ENCODE measurements around the gene APCDD1. TPM values are rescaled to one million over a fixed set of nuclear protein-coding genes. Genes with fewer than 3 reads are reported as not detected.

APCDD1 gene
- total and polyA plus RNA-seq, 4 donors: 0.51 to 2.8 (median 1.5) TPM

DNA sequence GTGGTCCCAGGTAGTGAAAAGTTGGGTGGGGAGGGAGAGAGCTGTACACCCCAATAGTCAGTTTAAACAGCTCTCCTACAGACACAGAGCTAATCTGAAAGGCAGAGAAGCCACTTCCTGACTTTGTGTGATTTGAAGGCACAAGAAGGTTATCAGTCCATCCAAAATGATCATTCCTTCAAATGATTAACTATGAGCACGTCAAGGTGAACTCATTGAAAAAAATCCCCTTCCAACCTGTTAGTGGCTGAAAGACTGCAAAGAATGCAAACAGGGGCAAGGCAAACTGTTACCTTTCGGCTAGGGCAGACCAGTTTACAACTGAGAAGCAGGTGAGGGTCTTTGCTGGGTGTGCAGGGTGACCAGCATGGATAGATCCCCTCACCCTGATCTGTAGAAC is 22.8 kb upstream of the APCDD1 start:
- Histone ChIP-seq H3K36me3 (ENCODE audit: control insufficient read depth in 4 of 4, insufficient read depth in 3 of 4, low read depth in 1 of 4, low read length in 3 of 4) (no peaks in the 10 kb centered on the region), H3K4me3 (ENCODE audit: low read depth in 1 of 3, low read length in 3 of 3) (no peak overlapping the region), H3K9ac (ENCODE audit: low read depth in 1 of 2, low read length in 2 of 2) (no peak overlapping the region), H3K27ac (ENCODE audit: low read depth in 1 of 2, low read length in 2 of 2) (no peak overlapping the region), H3K9me3 (ENCODE audit: control insufficient read depth in 4 of 4, low read length in 3 of 4) (no peaks in the 10 kb centered on the region), H3K27me3 (ENCODE audit: control insufficient read depth in 4 of 4, insufficient read depth in 4 of 4, low read length in 3 of 4) (no peaks in the 10 kb centered on the region), H3K4me1 (ENCODE audit: control insufficient read depth in 4 of 4, insufficient read depth in 4 of 4, low read length in 3 of 4) (no peaks in the 10 kb centered on the region)
- 50% methylated on average over 2 of the region's 2 CpGs for WGBS
- DNase-seq (ENCODE audit: low spot score): no peak
- TF ChIP-seq HNF4G (IDR thresholded peaks at IDR 0.05) (no peak), YY1 (IDR thresholded peaks at IDR 0.05) (no peak), TAF1 (conservative IDR thresholded peaks at IDR 0.05) (no peak), EGR1 (IDR thresholded peaks at IDR 0.05; ENCODE audit: low read depth in 2 of 2) (no peak), FOXA2 (IDR thresholded peaks at IDR 0.05) (no peak), RXRA (IDR thresholded peaks at IDR 0.05) (no peak), FOXA1 (IDR thresholded peaks at IDR 0.05) (no peak), JUND (IDR thresholded peaks at IDR 0.05) (no peak), SP1 (IDR thresholded peaks at IDR 0.05) (no peak), GABPA (IDR thresholded peaks at IDR 0.05 in 1 of 2, conservative IDR thresholded peaks at IDR 0.05 in 1 of 2) (no peak), HNF4A (conservative IDR thresholded peaks at IDR 0.05) (no peak)
- TF ChIP-seq, protein P1, sequence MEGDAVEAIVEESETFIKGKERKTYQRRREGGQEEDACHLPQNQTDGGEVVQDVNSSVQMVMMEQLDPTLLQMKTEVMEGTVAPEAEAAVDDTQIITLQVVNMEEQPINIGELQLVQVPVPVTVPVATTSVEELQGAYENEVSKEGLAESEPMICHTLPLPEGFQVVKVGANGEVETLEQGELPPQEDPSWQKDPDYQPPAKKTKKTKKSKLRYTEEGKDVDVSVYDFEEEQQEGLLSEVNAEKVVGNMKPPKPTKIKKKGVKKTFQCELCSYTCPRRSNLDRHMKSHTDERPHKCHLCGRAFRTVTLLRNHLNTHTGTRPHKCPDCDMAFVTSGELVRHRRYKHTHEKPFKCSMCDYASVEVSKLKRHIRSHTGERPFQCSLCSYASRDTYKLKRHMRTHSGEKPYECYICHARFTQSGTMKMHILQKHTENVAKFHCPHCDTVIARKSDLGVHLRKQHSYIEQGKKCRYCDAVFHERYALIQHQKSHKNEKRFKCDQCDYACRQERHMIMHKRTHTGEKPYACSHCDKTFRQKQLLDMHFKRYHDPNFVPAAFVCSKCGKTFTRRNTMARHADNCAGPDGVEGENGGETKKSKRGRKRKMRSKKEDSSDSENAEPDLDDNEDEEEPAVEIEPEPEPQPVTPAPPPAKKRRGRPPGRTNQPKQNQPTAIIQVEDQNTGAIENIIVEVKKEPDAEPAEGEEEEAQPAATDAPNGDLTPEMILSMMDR (IDR thresholded peaks at IDR 0.05; ENCODE audit: low read depth, low read length, missing input control): no peak
- TF ChIP-seq, protein P2, sequence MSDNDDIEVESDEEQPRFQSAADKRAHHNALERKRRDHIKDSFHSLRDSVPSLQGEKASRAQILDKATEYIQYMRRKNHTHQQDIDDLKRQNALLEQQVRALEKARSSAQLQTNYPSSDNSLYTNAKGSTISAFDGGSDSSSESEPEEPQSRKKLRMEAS (IDR thresholded peaks at IDR 0.05): no peak
- TF ChIP-seq, protein P3, sequence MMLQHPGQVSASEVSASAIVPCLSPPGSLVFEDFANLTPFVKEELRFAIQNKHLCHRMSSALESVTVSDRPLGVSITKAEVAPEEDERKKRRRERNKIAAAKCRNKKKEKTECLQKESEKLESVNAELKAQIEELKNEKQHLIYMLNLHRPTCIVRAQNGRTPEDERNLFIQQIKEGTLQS (IDR thresholded peaks at IDR 0.05): no peak
- TF ChIP-seq, protein P4, sequence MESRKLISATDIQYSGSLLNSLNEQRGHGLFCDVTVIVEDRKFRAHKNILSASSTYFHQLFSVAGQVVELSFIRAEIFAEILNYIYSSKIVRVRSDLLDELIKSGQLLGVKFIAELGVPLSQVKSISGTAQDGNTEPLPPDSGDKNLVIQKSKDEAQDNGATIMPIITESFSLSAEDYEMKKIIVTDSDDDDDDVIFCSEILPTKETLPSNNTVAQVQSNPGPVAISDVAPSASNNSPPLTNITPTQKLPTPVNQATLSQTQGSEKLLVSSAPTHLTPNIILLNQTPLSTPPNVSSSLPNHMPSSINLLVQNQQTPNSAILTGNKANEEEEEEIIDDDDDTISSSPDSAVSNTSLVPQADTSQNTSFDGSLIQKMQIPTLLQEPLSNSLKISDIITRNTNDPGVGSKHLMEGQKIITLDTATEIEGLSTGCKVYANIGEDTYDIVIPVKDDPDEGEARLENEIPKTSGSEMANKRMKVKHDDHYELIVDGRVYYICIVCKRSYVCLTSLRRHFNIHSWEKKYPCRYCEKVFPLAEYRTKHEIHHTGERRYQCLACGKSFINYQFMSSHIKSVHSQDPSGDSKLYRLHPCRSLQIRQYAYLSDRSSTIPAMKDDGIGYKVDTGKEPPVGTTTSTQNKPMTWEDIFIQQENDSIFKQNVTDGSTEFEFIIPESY (IDR thresholded peaks at IDR 0.05): no peak

DNA sequence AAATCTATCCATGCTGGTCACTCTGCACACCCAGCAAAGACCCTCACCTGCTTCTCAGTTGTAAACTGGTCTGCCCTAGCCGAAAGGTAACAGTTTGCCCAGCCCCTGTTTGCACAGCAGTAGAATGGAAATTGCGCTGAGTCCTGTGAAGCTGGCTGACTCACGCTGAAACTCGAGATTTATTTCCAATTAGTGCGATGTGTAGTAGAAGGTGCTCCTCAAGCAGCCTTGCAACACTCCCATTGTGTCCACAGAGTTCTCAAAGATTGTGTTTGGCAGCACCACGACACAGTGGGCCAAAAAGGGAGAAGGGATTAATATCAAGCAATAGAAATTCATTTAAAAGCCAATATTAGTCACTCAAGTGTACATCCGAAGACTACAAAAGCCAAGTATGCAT is 21.7 kb upstream of the APCDD1 start:
- 76% methylated on average over 7 of the region's 7 CpGs for WGBS
- Histone ChIP-seq H3K27me3 (ENCODE audit: control insufficient read depth in 4 of 4, insufficient read depth in 4 of 4, low read length in 3 of 4) (no peaks in the 10 kb centered on the region), H3K36me3 (ENCODE audit: control insufficient read depth in 4 of 4, insufficient read depth in 3 of 4, low read depth in 1 of 4, low read length in 3 of 4) (no peaks in the 10 kb centered on the region), H3K9me3 (ENCODE audit: control insufficient read depth in 4 of 4, low read length in 3 of 4) (no peaks in the 10 kb centered on the region), H3K27ac (ENCODE audit: low read depth in 1 of 2, low read length in 2 of 2) (no peak overlapping the region), H3K4me3 (ENCODE audit: low read depth in 1 of 3, low read length in 3 of 3) (no peak overlapping the region), H3K9ac (ENCODE audit: low read depth in 1 of 2, low read length in 2 of 2) (no peak overlapping the region), H3K4me1 (ENCODE audit: control insufficient read depth in 4 of 4, insufficient read depth in 4 of 4, low read length in 3 of 4) (no peaks in the 10 kb centered on the region)
- TF ChIP-seq RXRA (IDR thresholded peaks at IDR 0.05) (no peak), HNF4G (IDR thresholded peaks at IDR 0.05) (no peak), NR2F2 (IDR thresholded peaks at IDR 0.05) (no peak), SP1 (IDR thresholded peaks at IDR 0.05) (no peak)
- TF ChIP-seq, protein P5, sequence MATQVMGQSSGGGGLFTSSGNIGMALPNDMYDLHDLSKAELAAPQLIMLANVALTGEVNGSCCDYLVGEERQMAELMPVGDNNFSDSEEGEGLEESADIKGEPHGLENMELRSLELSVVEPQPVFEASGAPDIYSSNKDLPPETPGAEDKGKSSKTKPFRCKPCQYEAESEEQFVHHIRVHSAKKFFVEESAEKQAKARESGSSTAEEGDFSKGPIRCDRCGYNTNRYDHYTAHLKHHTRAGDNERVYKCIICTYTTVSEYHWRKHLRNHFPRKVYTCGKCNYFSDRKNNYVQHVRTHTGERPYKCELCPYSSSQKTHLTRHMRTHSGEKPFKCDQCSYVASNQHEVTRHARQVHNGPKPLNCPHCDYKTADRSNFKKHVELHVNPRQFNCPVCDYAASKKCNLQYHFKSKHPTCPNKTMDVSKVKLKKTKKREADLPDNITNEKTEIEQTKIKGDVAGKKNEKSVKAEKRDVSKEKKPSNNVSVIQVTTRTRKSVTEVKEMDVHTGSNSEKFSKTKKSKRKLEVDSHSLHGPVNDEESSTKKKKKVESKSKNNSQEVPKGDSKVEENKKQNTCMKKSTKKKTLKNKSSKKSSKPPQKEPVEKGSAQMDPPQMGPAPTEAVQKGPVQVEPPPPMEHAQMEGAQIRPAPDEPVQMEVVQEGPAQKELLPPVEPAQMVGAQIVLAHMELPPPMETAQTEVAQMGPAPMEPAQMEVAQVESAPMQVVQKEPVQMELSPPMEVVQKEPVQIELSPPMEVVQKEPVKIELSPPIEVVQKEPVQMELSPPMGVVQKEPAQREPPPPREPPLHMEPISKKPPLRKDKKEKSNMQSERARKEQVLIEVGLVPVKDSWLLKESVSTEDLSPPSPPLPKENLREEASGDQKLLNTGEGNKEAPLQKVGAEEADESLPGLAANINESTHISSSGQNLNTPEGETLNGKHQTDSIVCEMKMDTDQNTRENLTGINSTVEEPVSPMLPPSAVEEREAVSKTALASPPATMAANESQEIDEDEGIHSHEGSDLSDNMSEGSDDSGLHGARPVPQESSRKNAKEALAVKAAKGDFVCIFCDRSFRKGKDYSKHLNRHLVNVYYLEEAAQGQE (IDR thresholded peaks at IDR 0.05): no peak
- TF ChIP-seq, protein P1 (IDR thresholded peaks at IDR 0.05; ENCODE audit: low read depth, low read length, missing input control): no peak
- no peak for DNase-seq (ENCODE audit: low spot score)

All from liver (tissue), 9 donors.